Measurements from ENCODE around the gene KCNC2.

The KCNC2 gene

DNA sequence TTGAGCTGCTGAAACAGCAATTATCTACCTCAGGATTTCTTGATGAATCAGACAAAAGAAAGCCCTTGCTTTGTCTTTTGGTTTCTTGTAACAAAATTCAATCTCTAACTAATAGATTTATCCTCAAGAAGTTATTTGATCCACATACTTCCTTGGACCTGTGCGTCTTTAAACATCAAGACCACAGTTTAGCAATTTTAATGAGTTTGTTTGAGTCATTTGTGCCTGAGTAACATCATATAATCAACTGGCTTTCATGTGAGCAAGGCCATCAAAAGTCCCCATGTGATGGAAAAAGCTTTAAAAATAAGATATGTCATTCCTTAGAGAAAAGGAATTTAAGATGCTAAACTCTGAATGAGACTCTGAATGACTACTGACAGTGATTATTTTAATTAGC is 52.3 kb downstream of the KCNC2 start:
- DNase-seq: no peak

- no peak for DNase-seq
Observed at GRCh38 chr12:75155962-75156361, 53.7 kb downstream of the KCNC2 start.

DNA sequence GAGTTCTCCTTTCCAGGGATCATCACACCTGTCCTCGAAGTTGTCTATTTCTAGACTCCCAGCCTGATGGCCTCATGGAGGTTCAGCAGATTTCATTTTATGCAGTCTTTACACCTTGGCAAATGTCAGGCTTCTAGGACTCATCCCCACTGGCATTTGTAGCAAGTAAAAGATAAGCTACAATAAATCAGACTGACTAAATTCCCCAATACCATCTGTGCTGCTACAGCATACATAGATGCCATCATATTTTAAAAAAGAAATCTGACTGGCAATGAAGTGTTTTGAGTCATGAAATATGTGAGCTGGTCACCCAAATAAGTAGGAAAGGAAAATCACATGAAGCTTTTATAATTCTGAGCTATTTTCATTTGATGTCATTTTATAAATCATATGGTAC is 55.3 kb downstream of the KCNC2 start:
- no peak for DNase-seq

DNA sequence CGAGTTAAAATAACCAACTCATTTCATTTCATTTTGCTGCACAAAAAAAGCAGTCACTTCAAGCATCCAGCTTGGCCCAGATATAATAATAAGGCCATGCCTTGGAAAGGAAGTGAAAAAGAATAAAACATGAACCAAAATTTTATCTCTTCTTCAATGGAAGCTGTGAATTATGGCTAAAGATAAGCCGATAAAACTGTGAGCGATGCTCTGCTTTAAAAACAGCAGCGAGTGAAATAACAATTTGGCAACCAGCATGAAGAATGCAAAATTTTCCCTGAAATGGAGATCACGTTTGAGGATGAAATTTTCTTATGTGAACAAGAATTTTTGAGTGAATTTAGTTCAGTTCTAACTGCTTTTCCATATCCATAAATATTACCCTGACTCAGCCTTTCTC is 70.4 kb downstream of the KCNC2 start:
- DNase-seq: no peak

DNA sequence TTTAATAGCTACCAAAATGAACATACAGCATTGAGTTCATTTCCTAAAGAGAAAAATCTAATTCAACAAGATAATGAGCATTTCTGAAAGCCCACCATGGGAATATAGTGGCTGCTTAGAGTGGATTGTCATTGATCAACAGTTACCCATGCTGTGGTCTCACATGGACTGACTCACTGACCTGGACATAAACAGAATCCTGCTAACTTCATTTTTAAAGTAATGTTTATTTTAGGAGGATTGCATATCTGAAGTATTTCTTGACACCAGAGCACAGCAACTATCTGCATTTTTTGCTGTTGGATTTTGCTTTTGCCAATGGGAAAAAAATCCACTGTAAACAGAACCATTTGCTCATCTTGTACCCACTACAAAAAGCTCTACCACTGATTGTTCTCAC is 71.7 kb downstream of the KCNC2 start:
- no peak for DNase-seq

DNA sequence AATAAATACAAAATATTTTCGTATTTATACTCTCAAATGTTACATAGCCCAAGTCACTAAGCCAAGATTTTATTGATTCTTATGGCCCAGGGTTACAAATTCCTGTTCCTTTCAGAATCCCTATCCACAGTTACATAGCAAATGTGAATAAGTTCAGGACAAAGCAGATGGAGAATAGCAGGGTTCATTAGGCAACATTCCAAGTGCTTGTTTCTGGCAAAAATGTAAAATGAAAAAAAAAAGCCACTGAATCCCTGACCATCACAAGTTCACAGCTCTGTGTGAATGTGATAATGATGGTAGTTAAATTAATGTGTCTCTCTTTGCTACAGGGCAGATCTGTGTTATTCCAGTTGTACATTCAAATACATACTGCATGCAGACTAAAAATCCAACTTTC is 74.6 kb downstream of the KCNC2 start:
- DNase-seq: no peak

DNA sequence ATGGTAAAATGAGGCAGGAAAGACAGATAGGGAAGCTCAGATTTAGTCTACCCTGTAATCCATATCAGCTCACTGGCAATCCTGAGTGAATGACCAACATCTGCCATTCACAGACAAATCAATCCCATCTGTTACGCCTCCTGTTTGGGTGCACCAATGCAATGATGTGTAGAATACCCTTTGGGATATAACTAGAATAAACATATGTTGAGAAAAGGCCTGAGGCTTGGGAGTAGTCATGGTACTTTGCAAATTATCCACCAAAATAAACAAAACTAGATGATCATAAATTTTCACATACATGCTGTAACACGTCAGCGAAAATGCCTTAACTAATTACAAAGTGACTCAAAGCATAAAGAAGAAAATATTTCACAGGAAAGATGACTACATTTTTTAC is 78.8 kb downstream of the KCNC2 start:
- DNase-seq: no peak

DNA sequence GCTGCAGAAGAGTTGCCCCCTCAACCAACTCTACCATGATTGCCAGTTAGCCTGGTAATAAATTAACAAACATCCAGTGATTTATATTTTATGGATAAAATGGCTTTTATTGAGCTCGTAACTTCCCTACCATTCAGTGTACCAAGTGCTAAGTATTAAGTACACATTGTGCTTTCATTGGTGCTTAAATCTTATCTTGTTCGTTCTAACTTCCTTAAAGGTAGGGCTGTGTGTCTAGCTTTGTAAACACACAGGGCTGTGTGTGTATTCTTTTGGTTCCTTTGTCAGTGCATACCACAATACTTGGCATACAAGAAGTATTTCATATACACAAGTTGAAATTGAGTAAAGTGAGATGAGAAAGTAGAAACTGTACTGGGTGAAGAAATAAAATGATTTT is 80.4 kb downstream of the KCNC2 start:
- DNase-seq: no peak

- no peak for DNase-seq
Observed at GRCh38 chr12:75121036-75121705, 88.5 kb downstream of the KCNC2 start.

DNA sequence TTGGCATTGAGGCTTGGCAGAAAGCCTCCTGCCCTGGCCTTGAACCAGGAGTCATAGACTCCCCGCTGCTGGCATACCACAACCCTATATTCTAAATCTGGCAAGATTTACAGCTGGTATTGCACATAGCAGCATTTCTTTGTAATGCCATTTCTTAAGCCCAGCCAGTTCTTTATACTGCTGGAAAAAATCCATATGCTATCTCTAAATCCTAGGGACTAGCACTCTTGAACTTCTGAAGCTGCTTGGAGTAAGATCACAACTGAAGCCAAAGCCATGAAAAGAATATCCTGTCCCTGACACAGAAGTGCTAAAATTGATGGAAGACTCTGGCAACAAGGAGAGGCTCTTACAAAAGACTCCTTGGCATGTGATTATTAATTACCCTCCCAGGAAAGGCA is 89.3 kb downstream of the KCNC2 start:
- DNase-seq: no peak

- DNase-seq: no peak
Observed at GRCh38 chr12:75116646-75117198, 92.9 kb downstream of the KCNC2 start.

- no peak for DNase-seq
Observed at GRCh38 chr12:75115748-75116147, 93.9 kb downstream of the KCNC2 start.

- DNase-seq: no peak
Observed at GRCh38 chr12:75103822-75104221, 105.8 kb downstream of the KCNC2 start.

- no peak for DNase-seq
Observed at GRCh38 chr12:75101781-75102180, 107.9 kb downstream of the KCNC2 start.

DNA sequence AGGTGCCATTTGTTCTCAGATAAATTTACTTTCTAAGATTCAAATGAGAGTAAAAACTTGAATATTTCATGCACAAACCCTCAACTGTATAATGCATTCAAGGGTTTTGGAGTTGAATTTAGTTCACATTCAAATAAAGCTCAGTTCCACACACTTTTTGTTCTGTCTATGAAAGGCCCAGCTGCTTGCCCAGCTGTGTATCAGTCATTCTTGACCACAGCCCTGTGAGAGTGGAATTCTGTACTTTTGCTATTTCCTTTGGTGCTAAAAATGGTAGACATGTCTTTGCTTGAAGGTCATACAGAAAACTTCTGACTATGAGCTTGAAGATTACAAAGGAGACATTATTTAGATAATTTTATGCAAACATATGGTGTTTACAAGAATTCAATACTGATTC is 110.4 kb downstream of the KCNC2 start:
- DNase-seq: no peak

- DNase-seq: no peak
Observed at GRCh38 chr12:75097003-75097402, 112.6 kb downstream of the KCNC2 start.

- DNase-seq: no peak
Observed at GRCh38 chr12:75087654-75088053, 122.0 kb downstream of the KCNC2 start.

GRCh38 chr12:75086091-75087038 is 123.3 kb downstream of the KCNC2 start:
- no peak for DNase-seq

DNA sequence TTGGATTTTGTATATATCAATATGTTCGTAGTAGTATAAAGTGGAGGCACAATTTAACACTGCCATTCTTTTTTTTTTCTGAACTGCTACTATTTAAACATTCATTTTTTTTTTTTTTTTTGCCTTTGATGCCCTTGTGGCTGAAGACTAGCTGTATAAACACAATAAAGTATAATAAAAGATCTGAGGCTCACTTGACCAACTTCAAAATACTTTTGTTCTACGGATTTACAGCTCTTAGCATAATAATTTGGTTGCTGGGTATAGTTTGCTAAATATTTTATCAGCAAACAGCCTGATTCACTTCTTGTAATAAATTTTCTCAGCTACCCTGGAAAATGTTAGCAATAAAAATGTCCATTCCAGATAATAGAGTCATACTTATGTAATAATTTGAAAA is 128.3 kb downstream of the KCNC2 start:
- no peak for DNase-seq

DNA sequence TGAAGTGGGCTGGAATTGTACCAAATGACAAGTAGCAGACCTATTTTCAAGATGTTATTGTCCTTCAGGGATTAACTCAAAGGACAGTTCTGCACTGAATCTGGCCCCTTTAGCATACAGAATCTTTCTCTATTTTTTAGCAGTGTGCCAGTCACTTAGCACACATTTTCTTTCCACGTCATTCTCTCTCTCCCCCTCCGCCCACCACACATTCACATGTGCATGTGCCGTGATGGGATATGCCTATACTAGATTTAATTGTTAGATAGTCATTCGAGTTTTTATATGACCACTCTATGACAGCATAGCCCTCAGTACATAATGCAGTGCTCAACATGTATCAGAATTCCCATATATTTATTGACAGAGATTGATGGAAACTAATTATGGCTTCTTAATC is 129.1 kb downstream of the KCNC2 start:
- DNase-seq: no peak

DNA sequence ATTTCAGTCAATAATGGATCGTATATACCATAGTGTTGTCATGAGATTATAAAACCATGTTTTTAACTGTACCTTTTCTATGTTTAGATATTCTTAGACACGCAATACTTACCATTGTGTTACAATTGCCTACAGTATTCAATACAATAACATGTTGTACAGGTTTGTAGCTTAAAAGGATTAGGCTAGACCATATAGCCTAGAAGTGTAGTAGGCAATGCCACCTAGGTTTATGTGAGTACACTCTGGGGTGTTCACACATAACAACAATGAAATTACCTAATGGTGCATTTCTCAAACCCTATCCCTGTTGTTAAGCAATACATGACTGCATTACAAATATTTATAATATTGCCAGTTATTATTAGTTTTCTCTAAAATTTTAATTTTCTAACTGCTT is 144.2 kb downstream of the KCNC2 start:
- no peak for DNase-seq

DNA sequence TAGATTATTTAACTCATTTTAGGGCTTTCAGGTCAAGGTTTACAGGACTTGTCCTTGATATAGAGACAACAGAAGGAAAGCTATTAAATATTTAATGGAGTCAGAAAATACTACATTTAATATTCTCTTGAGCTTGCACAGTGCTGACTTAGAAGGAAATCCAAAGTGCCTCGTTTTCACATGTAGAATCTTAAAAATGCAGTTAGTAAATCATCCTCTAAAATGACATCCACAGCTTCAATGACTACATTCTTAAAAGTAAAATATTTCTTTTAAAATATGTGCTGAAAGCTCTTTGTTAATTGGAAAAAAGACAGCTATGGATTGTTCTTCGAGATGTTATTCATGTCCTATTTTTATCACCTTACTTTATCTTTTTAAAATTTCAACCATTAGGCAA is 146.9 kb downstream of the KCNC2 start:
- no peak for DNase-seq

- no peak for DNase-seq
Observed at GRCh38 chr12:75058228-75058627, 151.4 kb downstream of the KCNC2 start.

DNA sequence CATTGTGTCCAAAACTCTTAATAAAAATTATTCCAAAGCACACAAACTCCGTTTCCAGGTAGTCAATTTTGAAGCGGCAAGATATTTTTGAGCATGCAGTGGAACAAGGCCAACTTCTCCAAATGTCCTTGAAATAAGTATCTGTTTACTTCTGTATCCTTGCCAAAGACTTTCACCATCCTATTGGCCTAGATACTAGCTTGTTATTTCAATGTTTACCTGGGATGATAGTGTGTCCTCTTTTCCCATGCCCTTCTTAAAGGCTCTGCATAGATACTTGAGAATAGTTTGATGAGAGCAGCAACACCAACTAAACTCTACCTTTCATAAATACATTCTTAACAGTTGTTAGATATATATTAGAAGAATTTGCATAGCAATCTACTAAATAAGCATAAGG is 160.9 kb downstream of the KCNC2 start:
- DNase-seq: no peak
